ENCODE results near the gene HSPBP1.
A peak's percentile ranks its signal among the peaks of the same experiment; 100 is the strongest.
"Not testable (repeated sequence)": the region's sequence is repeated elsewhere in the genome, so short reads cannot be mapped to it uniquely, and the experiment has no call there.

Gene HSPBP1, protein sequence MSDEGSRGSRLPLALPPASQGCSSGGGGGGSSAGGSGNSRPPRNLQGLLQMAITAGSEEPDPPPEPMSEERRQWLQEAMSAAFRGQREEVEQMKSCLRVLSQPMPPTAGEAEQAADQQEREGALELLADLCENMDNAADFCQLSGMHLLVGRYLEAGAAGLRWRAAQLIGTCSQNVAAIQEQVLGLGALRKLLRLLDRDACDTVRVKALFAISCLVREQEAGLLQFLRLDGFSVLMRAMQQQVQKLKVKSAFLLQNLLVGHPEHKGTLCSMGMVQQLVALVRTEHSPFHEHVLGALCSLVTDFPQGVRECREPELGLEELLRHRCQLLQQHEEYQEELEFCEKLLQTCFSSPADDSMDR

DNA sequence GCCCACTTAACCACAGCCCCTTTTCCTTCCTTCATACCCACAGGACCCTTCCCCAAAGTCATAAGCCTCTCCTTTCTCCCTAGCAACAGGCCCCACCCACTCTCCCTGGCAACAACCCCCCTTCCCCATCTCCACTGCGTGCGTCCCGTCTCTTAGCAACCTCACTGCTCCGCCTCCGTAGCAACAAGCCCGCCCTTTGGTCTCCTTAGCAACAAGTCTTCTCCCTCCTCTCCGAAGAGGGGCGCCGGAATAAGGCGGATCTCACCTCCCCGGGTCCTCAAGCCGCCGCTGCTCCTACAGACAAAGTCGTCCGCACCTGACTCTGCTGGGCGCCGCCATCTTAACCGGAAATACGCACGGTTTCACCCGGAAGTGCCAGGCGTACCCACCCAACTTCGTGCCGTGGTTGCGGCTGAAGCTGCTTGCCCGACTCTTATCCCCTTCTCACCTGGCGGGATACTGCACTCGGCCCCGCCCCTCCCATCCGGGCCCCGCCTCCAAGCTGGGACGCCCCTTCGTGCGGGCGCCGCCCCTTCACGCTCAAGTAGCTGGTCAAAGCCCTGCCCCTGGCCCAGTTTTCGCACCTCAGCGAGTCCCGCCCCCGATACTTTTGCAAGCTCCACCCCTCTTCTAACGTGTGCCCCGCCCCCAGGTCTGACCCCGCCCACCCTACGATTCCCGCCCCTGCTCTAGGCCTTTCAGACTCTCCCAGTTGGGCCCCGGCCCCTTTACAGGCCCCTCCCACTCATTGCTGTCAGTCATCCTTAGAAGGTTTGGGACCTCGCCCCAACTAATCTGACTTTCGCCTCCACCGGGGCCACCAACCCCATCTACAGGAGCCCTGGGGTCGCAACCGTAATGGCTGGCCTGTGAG is at the start of gene HSPBP1:
Gene HSPBP1 (minus strand): TSS at position 341 of the 874 bp plus-strand sequence. CDS start 502 bp downstream, outside the sequence.
- TF ChIP-seq, protein P1, sequence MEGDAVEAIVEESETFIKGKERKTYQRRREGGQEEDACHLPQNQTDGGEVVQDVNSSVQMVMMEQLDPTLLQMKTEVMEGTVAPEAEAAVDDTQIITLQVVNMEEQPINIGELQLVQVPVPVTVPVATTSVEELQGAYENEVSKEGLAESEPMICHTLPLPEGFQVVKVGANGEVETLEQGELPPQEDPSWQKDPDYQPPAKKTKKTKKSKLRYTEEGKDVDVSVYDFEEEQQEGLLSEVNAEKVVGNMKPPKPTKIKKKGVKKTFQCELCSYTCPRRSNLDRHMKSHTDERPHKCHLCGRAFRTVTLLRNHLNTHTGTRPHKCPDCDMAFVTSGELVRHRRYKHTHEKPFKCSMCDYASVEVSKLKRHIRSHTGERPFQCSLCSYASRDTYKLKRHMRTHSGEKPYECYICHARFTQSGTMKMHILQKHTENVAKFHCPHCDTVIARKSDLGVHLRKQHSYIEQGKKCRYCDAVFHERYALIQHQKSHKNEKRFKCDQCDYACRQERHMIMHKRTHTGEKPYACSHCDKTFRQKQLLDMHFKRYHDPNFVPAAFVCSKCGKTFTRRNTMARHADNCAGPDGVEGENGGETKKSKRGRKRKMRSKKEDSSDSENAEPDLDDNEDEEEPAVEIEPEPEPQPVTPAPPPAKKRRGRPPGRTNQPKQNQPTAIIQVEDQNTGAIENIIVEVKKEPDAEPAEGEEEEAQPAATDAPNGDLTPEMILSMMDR (IDR thresholded peaks at IDR 0.05; ENCODE audit: low read depth, low read length), result no peak
- peak; percentile 83 for DNase-seq (ENCODE audit: extremely low read depth, low read depth)

DNA sequence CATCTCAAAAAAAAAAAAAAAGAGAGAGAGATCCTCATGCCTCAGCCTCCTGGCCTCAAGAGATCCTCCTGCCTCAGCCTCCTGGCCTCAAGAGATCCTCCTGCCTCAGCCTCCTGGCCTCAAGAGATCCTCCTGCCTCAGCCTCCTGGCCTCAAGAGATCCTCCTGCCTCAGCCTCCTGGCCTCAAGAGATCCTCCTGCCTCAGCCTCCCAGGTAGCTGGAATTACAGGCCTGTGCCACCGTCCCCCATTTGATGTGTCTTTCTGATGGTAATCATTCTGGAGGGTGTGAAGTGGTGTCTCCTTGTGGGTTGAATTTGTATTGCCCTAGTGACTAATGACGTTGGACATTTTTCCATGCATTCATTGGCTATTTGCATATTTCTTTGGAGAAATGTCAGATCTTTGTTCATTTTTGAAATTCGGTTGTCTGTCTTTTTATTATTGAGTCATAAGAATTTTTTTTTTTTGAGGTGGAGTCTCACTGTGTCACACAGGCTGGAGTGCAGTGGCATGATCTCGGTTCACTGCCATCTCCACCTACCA is 48.9 kb upstream of the HSPBP1 start:
- DNase-seq (ENCODE audit: extremely low read depth, low read depth), result not testable (repeated sequence)

DNA sequence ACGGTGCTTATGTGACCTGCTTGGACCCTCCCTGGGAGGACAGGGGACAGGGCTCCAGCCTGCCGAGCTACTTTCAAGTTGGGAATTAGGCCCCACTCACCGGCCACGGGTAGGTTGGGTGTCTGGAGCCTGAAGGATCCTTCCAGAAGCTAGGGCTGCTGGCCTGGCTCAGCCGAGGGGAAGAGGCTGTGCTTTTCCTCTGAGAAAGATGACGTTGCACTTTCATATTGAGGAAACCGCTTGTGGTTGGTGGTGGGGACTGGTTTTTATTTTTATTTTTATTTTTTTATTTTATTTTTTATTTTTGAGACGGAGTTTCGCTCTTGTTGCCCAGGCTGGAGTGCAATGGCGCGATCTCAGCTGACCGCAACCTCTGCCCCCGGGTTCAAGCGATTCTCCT is 45.3 kb upstream of the HSPBP1 start, which contains the start of gene TMEM150B:
Gene TMEM150B (minus strand): TSS at position 170 of the 400 bp plus-strand sequence. CDS start 4,305 bp downstream, outside the sequence.
- TF ChIP-seq, protein P1 (IDR thresholded peaks at IDR 0.05; ENCODE audit: low read depth, low read length), result no peak
- no peak for DNase-seq (ENCODE audit: extremely low read depth, low read depth)

DNA sequence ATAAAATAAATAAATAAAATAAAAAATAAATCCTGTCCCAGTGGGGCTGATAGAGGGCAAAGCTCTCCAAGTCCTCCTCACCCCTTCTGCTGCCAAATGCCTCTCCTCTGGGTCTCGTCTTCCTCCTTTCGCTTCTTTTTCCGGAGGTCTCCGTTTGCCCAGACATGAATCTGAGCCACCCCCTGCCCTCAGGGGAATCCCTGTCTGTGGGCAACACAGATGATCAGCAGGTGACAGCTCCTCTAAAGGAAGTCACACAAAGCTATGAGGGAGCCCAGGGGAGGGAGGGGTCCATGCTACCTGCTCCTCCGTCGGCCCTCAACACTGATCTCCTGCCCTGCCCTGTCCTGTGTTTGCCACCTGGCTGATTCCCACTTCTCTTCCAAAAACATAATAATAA is 44.8 kb upstream of the HSPBP1 start:
- no peak for DNase-seq (ENCODE audit: extremely low read depth, low read depth)
- TF ChIP-seq, protein P1 (IDR thresholded peaks at IDR 0.05; ENCODE audit: low read depth, low read length), result no peak

DNA sequence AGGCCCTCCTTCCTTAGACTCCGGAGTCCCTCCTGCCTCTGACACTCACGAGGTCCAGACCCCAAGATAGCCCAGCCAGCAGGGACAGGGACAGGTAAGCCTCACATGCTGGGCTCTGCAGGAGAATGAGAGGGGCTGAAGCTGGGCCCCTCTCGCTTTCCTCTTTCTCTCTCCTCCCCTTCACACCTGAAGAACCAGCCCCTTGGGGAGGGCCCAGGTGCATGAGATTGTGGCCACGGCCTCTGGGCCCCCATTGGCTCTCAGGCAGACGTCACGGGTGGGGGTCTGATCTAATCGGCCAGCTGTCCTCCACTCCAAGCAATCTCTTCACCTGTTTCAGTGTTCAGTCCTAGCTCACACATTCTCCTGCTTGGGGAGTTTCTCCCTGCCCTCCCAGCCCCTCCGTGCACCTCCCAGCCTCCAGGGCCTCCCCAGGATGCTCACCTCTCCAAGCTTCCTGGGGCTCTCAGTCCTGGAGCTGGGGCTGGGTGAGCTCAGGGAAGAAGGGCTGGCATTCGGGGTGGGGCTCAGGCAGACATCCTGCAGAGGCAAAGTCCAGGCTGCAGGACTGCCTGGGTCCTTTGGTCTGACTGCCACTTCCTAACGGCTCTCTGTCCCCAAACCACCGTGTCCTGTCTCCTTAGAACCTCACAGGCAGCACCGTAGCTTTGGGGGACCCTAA is 42.4 kb upstream of the HSPBP1 start:
- DNase-seq (ENCODE audit: extremely low read depth, low read depth), result no peak

DNA sequence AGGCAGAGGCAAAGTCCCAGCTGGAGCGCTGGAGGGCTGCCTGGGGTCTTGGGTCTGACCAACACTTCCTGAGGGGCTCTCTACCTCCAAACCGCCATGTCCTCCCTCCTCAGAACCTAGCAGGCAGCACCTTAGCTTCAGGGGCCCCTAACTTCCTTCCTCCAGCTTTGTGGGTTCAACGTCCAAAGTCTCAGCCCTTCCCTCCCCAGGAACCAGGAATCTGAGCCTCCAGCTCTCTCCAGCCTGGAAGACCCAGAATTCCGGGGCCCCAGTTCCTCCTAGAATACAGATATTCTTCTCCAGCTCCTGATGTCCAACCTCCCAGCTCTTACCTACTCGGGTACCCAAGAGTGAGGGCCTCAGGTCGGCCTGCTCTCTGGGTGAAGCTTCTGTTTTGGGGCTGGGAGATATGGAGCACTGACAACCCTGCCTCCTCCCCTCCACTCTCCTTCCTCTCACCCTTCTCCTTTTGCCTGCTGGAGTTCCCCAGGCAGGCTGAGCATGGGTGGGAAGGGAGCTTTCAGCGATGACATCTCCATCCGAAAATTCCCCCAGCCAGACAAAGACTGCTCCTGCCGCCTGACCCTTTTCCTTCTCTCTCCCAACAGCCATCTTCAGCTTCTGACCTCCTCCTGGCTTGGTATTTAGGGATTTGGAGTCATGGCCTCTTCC is 41.7 kb upstream of the HSPBP1 start:
- no peak for DNase-seq (ENCODE audit: extremely low read depth, low read depth)
- TF ChIP-seq, protein P1 (IDR thresholded peaks at IDR 0.05; ENCODE audit: low read depth, low read length), result no peak

More for the DNA sequence above, 42.4 kb upstream of the HSPBP1 start:
- TF ChIP-seq, protein P1 (IDR thresholded peaks at IDR 0.05; ENCODE audit: low read depth, low read length), result no peak

Data from AG09319 (cell line).